BE2C (cell line): Measurements from ENCODE around the gene QRICH1.
A peak's percentile ranks its signal among the peaks of the same experiment; 100 is the strongest.

ENCODE experiments used
- DNase-seq: peaks from one replicate; pipeline ENCODE4 v3.0.0-alpha.2; 2020
- H3K27me3 ChIP-seq: fragments of 250-450 bp; sonication (Bioruptor Pico); 2 replicates; pipeline ENCODE4 v1.5.1; 2020; ENCODE audit warnings: mild to moderate bottlenecking
- H3K36me3 ChIP-seq: fragments of 250-450 bp; sonication (Bioruptor Pico); 2 replicates; pipeline ENCODE4 v1.5.1; 2020; ENCODE audit warnings: mild to moderate bottlenecking
- H3K4me1 ChIP-seq: fragments of 250-450 bp; sonication (Bioruptor Pico); 2 replicates; pipeline ENCODE4 v1.5.1; 2020
- H3K4me3 ChIP-seq: 2 replicates; pipeline ENCODE4 v1.5.1; 2011; ENCODE audit warnings: low read depth, low read length
- H3K9me3 ChIP-seq: fragments of 250-450 bp; sonication (Bioruptor Pico); 2 replicates; pipeline ENCODE4 v1.5.1; 2020
- TF ChIP-seq, protein P1 (sequence below): IDR thresholded peaks from 2 replicates; pipeline ENCODE4 v1.5.1; 2012; ENCODE audit warnings: mild to moderate bottlenecking, low read depth, low read length

Gene QRICH1

DNA sequence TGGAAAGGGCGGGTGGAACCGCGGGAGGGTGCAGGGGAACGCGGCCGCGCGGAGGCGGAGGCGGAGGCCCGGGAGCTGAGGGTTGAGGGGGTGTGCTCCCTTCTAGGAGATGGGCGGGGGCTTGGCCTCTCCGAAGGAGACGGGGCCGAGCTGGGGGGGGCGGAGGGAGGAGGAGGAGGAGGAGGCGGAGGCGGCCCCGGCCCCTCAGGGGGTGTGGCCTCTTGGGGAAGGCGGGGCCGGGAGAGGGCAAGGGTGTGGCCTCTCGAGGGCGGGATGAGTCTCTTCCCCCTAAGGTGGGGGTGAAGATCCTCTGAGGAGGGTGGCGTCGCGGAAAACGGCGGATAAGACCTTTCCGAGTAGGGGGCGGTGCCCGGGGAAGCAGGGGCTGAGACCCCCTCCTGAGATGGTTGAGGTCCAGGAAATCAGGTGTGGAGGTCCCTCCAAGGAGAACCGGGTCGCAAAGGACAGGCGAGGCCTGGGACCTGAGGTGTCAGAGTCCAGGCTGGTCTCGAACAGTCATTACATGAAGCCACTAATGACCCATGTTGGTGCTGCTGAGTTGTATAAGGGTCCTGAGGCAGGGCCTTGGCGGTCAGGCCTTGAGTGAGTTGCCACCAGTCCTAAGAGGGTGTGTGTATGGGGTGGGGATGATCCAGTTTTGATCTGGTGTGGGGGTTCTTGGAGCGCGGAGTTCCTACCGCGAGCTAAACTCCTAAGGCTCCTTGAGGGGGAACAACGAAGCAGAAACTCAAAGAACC lies 85.9 kb downstream of the QRICH1 start:
- Histone ChIP-seq H3K36me3 (peaks cover 14% of the 10 kb centered on the region), H3K4me3 (peak overlapping the region; percentile 71), H3K27me3 (no peaks in the 10 kb centered on the region), H3K4me1 (peaks cover 4% of the 10 kb centered on the region; the same call in 1 of the 2 replicates), H3K9me3 (no peaks in the 10 kb centered on the region)
- TF ChIP-seq, protein P1, sequence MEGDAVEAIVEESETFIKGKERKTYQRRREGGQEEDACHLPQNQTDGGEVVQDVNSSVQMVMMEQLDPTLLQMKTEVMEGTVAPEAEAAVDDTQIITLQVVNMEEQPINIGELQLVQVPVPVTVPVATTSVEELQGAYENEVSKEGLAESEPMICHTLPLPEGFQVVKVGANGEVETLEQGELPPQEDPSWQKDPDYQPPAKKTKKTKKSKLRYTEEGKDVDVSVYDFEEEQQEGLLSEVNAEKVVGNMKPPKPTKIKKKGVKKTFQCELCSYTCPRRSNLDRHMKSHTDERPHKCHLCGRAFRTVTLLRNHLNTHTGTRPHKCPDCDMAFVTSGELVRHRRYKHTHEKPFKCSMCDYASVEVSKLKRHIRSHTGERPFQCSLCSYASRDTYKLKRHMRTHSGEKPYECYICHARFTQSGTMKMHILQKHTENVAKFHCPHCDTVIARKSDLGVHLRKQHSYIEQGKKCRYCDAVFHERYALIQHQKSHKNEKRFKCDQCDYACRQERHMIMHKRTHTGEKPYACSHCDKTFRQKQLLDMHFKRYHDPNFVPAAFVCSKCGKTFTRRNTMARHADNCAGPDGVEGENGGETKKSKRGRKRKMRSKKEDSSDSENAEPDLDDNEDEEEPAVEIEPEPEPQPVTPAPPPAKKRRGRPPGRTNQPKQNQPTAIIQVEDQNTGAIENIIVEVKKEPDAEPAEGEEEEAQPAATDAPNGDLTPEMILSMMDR: no peak
- peak; percentile 83 for DNase-seq

GRCh38 chr3:49007068-49007770 lies 86.7 kb downstream of the QRICH1 start, which contains the start of gene WDR6:
Gene WDR6, plus strand, starts transcription at chr3:49007391. Its CDS starts 41 bp downstream, at chr3:49007432.
- H3K36me3 ChIP-seq: peaks cover 10% of the 10 kb centered on the region

DNA sequence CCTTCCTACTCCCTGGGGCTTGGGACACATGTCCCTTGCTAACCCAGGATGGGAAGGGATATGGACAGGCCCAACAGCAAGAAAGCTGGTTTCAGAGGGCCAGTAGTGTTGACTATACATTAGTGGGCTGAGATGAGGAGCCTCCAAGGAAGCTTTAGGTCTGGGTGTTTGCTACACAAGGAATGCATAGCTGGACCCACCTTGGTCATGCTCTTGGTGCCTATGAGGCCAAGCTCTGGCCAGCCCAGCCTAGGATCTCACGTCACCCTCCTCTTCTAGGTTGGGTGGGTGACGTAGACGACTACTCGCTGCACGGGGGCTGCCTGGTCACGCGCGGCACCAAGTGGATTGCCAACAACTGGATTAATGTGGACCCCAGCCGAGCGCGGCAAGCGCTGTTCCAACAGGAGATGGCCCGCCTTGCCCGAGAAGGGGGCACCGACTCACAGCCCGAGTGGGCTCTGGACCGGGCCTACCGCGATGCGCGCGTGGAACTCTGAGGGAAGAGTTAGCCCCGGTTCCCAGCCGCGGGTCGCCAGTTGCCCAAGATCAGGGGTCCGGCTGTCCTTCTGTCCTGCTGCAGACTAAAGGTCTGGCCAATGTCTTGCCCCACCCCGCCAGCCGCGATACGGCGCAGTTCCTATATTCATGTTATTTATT lies 87.3 kb downstream of the QRICH1 start:
- TF ChIP-seq, protein P1: no peak
- Histone ChIP-seq H3K27me3 (no peaks in the 10 kb centered on the region), H3K36me3 (peaks cover 4% of the 10 kb centered on the region; the same call in 1 of the 2 replicates), H3K9me3 (no peaks in the 10 kb centered on the region), H3K4me1 (peaks cover 4% of the 10 kb centered on the region; the same call in 1 of the 2 replicates), H3K4me3 (peak overlapping the region; percentile 71)
- no peak for DNase-seq

More at GRCh38 chr3:49007068-49007770, 86.7 kb downstream of the QRICH1 start, which contains the start of gene WDR6:
- peak; percentile 94 for DNase-seq
- Histone ChIP-seq H3K9me3 (no peaks in the 10 kb centered on the region), H3K4me3 (peak within 1 kb of the TSS; percentile 71), H3K4me1 (peaks cover 4% of the 10 kb centered on the region; the same call in 1 of the 2 replicates), H3K27me3 (no peaks in the 10 kb centered on the region)
- TF ChIP-seq, protein P1: peak; percentile 32

GRCh38 chr3:49005998-49006397 lies 87.9 kb downstream of the QRICH1 start:
- TF ChIP-seq, protein P1: no peak
- Histone ChIP-seq H3K4me3 (peak overlapping the region; percentile 71), H3K27me3 (no peaks in the 10 kb centered on the region), H3K4me1 (peaks cover 4% of the 10 kb centered on the region; the same call in 1 of the 2 replicates), H3K9me3 (no peaks in the 10 kb centered on the region), H3K36me3 (peaks cover 4% of the 10 kb centered on the region; the same call in 1 of the 2 replicates)
- DNase-seq: no peak

DNA sequence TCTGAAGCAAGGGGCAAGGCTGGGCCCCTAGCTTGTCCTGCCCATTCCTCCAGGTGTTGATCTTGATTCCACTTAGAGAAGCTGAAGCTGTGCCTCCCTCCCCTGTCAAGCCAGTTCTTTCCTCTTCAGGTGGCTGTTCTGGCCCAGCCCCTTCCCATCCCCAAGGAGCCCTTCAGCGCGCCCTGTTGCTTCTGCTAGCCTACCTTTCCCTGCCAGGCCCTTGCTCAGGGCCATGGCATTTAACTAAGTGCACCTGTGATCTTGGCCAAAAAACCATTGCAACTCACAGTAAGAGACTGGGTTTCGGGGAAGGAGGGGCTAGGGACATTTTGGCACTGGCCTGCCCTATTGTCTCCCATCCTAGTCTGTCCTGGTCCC lies 88.6 kb downstream of the QRICH1 start:
- no peaks in the 10 kb centered on the region for H3K9me3 ChIP-seq
- H3K4me3 ChIP-seq: no peak overlapping the region
- H3K27me3 ChIP-seq: no peaks in the 10 kb centered on the region
- DNase-seq: no peak
- peaks cover 4% of the 10 kb centered on the region; the same call in 1 of the 2 replicates for H3K4me1 ChIP-seq
- peaks cover 4% of the 10 kb centered on the region; the same call in 1 of the 2 replicates for H3K36me3 ChIP-seq
- TF ChIP-seq, protein P1: no peak
